GM19023 (cell line): Measurements from ENCODE around the gene HMGXB3.

ENCODE experiments used
- ATAC-seq: cut with Tn5 transposase; IDR thresholded peaks from one replicate; pipeline ENCODE4 v1.9.1; 2021; ENCODE audit warnings: mild to moderate bottlenecking, moderate library complexity; ENCODE audit not compliant: unreplicated experiment

Gene HMGXB3

DNA sequence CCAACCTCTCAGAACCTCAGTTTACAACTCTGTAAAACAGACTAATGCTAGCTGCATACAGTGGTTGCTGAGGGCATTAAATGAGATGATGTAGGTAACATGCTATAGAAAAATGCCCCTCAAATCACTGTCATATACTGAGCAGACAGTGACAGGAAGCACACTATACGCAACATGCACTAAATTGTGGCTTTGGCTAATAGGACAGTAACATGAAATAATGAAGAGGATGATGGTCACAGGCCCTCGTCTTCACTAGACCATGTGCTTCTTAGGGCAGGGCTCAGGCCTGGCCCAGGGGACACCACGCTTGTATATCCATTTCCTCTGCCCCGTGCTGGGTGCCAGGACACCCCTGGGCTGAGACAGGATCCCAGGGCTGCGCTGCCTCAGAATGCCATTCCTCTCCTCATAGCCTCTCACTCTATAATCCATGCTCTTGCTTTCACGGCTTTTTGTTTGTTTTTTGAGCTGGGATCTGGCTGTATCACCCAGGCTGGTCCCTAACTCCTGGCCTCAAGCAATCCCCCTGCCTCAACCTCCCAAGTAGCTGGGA, 66.9 kb downstream of the HMGXB3 start:
- ATAC-seq: no peak

- no peak for ATAC-seq
Measured at GRCh38 chr5:150068071-150068470, 67.5 kb downstream of the HMGXB3 start.

- no peak for ATAC-seq
Measured at GRCh38 chr5:150068472-150068871, 67.9 kb downstream of the HMGXB3 start.

DNA sequence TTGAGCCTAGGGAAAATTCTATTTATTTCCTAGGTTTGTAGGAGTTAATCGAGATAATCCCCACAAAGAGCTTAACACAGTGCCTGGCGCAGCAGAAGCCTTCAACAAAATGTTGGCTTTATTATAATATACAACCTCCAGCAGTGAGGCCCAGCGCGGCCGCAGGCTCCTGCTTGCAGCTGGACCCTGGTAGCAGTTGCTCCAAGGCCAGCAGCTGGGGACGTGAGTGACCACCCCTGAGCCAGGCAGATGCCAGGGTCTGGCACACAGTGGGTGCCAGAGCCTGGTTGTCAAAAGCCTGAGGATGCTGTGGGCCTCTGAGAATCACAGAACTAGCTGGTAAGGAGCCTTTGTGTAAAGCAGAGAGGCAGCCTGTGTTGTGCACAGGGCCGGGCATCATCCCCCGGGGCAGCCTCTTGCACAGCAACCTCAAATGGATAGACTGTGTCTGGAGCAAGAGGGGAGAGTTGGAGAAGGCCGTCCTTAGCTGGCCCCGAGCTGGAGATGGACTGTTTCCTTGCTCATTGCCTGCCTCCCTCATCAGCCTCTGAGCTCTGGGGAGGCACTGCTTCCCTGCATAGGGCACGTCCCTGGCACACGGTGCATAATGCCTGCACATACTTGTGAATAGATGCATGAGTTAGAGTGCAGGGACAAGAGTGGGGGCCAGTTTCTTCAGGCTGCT, 68.6 kb downstream of the HMGXB3 start:
- ATAC-seq: no peak

DNA sequence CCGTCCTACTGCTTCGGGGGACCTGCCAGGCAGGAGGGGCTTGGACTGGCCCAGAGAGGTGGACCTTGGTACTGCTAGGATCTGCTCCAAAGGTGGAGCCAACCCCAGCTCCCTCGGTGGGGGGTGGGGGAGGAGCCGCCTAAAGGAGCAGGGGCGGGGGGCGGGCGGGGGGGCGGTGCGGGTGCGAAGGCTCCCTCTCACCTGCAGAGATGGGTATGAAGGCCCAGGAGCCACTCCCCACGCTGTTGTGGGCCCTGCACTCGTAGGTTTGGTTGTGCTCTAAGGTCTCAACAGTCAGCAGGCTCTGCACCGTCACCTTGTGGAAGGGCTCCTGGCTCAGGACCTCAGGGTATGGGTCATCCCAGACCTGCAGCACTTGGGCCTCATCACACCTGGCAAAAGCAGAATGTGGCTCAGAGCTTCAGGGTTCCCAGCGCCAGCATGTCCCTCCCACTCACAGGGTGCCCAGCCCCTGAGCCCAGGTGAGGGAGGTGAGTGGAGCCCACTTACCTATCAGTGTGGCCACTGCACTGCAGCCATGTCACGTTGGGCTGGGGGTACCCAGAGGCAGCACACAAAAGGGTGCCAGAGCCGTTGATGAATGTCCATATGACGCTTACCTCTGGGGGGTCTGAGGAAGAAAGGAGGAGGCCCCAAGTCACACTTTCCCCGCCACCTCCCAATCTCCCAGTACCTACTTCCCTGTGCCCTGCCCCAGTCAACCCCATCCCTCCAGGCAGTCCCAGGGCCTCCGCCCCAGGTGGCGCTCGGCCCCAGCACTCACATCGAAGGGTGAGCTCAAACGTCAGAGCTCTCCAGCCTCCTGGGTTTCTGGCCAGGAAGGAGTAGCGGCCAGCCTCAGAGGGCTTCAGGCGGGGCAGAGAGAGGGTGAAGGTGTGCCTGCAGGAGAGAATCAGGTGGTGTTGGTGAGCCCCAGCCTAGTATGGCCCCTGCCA, 69.4 kb downstream of the HMGXB3 start:
- no peak for ATAC-seq

- ATAC-seq: no peak
Measured at GRCh38 chr5:150070821-150071220, 70.3 kb downstream of the HMGXB3 start.

DNA sequence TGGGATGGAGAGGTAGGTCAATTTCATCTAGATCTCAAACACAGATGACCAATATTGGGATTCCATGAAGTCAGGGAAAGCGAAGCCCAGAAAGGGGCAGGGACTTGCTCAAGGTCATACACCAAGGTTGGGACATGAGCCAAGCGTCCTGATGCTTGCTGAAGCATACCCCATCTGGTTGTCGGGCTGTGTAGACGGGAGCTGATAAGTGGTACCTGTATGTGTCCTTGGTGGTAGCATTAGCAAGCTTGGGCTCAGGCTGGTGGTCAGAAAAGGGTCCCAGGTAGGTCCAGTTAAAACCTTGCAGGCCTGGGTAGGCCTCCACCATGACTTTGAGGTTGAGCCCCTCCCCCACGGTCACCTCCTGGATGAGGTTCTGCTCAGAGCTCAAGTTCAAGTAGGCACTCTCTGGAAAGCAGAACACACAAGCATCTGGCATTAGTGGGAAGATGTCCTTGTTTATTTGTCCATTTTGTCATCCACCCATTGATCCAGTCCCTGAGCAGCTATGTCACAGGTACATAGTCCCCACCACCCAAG, 72.6 kb downstream of the HMGXB3 start:
- no peak for ATAC-seq

DNA sequence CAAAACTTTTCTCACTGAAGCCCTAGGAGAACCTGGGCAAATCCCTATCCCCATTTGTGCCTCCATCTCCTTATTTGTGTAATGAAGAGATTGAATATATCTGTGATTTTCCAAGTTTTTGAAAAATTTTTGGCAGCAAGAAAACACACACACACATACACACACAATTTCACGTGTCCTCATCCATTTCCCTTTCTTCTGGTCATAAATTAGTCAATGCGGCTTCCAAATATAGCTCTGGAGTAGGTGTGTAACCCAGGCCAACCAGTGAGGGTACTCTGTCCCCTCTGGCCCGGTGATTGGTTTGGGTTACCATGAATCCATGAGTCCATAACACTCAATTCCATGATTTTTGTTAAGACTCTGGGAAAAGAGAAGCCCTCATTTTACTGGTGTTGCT, 73.1 kb downstream of the HMGXB3 start:
- ATAC-seq: no peak

DNA sequence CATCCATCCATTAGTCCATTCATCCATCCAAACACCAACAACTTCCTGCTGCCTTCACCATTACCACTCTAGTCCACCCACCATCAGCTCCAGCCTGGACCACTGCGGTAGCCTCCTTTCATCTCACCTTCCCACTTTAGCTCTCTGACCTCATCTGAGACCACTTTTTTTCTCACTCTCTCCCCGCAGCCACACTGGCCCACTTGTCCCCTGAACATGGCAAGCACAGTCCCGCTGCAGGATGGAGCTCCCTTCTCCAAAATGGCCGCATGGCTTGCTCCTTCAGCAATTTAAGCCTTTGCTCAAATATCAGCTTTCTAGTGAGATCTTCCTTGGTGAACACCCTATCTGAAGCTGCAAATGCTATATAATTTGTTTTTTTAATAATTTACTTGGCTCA, 74.7 kb downstream of the HMGXB3 start:
- no peak for ATAC-seq

DNA sequence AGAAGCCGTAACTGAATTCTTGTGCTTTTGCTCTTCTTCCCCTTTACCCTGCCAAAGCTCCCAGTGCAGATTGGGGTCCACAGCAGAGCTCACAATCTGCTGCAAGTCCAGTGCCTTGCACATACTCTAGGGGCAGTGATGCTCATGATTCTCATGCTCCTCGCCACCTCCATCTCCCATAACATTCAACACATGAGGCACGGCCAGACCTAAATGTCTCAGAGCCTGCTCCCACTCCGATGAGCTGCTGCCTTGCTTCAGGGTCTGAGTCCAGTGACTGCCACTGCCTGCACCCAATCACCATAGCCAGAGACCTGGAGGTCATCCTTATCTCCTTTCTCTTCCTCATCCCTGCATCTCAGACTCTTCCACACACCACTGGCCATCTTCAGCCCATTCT, 75.3 kb downstream of the HMGXB3 start:
- no peak for ATAC-seq

DNA sequence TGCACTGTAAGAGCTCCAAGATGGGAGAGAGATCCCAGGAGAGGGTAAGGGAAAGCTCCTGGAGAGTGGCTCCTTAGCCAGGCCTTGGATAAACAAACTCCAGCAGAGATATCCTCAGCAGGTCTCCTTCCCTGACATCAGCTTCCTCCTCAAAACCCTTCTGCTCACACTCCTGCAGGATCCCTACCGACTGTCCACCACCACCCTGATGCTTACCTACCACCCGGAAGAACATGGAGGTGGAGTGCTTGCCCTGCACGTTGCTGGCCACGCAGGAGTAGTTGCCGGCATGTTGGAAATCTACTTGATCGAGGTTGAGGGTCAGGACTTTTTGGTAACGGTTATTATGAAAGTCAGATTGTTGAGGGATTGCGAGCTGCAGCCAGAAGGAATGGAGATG, 76.5 kb downstream of the HMGXB3 start:
- ATAC-seq: no peak

- no peak for ATAC-seq
Measured at GRCh38 chr5:150077996-150078801, 77.7 kb downstream of the HMGXB3 start.

DNA sequence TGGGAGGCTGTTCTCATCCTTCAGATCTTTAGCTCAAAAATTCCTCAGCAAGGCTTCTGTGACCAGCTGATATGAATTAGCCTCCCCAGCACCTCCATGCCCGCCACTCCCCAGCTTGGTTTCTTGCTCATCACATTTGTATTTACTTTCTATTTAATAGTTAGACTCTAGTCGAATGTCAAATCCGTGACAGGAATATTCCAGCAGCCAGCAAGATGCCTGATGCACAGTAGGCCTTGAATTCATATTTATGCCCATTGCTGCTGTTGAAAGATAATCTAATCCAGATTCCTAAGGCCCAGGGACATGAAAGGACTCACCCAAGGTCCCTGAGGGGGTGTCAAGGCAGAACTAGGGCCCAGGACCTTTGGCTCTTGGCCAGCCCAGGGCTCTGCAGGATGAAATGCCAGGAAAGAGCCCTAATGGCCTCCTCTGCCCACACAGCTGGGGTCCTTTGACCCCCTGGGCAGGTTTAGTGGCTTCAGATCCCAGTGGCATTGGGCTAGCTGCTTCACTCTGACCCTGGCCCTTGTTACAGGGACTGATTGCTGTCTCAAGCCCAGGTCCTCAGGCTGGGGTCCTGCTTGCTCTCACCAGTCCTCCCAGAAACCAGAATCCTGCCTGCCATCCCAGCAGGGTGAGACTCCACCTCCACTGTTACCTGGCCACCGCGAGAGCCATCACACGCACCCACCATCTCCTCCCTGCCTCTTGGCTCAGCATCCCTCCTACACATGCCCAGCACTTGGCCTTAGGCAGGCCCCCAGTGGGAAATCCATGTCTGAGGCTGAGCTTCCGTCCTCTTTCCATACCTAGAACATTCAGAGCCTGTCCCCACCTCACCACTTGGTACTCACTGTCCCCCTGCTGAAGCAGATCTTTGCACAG, 78.5 kb downstream of the HMGXB3 start:
- ATAC-seq: no peak

DNA sequence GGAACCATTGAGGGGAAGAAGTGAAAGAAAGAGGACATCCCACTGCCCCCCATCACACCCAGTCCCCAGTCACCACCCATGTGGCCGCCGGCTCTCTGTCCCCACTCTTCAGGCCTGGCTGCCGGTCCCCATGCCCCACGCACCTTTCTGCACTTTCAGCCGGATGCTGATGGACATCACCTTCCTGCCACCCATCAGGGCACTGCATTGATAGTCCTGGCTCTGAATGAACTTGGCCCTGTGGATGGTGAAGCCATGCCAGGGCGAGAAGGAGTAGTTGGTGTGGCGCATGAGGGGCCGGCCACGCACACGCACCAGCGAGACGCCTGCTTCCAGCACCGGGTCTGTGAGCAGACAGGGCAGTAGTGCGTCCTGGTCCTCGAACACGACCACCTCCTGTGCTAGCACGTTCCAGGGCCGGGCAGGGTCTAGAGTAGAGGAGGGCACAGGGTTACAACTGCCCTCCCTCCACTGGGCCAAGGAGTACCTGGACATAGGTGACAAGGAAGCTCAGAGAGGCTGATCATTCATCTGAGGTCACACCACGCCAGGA, 79.4 kb downstream of the HMGXB3 start:
- ATAC-seq: no peak

- ATAC-seq: no peak
Measured at GRCh38 chr5:150080696-150081435, 80.3 kb downstream of the HMGXB3 start.

- ATAC-seq: peak; percentile 79
Measured at GRCh38 chr5:150081541-150082283, 81.2 kb downstream of the HMGXB3 start.

- ATAC-seq: peak; percentile 19
Measured at GRCh38 chr5:150082374-150082773, 81.8 kb downstream of the HMGXB3 start.

DNA sequence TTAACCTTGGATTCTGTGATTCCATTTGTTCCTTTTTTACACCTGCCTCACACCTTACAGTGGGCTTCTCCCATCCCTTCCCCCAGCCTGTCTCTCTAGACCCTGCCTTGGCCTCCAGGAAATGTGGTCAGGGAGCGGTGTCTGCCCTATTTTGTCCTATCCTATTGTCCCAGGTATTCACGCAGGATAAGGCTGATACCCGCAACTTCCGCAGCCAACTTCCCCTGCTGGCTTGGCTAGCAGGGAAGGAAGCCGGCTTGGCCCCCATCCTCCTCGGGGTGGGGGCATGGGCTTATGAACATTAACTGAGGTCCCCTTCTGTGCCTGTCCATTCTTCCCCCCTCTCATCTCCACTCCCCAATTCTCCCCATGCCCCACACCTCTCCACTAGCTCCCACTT, 82.3 kb downstream of the HMGXB3 start:
- ATAC-seq: no peak
